ENCODE data around the gene SH3BGR. TPM values are rescaled to one million over a fixed set of nuclear protein-coding genes. Genes with fewer than 3 reads are reported as not detected.

Gene SH3BGR
- total RNA-seq, 2 donors from 2014 or later = 14.6 to 24.9 TPM

DNA sequence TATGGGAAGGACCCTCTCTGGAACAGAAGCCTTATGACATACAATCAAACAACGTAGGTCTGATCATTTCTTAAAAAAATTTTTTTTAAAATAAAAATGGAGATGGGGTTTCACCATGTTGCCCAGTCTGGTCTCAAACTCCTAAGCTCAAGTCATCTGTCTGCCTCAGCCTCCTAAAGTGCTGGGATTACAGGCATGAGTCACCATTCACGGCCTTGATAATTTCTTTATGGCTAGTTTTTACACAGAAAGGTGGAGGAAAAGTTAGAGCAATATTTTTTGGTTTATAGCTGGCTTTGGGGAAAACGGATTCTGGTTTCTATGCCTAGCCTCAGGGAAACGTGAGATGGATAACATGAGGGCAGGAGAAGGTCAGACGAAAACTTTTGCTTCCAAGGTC lies 91.0 kb downstream of the SH3BGR start:
- Histone ChIP-seq H3K9me3 (no peaks in the 10 kb centered on the region), H3K36me3 (no peaks in the 10 kb centered on the region), H3K27me3 (replicated peaks; ENCODE audit: insufficient read depth) (no peaks in the 10 kb centered on the region), H3K4me3 (no peak overlapping the region), H3K4me1 (ENCODE audit: control insufficient read depth in 1 of 2, low read depth in 2 of 2) (no peaks in the 10 kb centered on the region), H3K27ac (no peak overlapping the region)
- TF ChIP-seq, protein P1, sequence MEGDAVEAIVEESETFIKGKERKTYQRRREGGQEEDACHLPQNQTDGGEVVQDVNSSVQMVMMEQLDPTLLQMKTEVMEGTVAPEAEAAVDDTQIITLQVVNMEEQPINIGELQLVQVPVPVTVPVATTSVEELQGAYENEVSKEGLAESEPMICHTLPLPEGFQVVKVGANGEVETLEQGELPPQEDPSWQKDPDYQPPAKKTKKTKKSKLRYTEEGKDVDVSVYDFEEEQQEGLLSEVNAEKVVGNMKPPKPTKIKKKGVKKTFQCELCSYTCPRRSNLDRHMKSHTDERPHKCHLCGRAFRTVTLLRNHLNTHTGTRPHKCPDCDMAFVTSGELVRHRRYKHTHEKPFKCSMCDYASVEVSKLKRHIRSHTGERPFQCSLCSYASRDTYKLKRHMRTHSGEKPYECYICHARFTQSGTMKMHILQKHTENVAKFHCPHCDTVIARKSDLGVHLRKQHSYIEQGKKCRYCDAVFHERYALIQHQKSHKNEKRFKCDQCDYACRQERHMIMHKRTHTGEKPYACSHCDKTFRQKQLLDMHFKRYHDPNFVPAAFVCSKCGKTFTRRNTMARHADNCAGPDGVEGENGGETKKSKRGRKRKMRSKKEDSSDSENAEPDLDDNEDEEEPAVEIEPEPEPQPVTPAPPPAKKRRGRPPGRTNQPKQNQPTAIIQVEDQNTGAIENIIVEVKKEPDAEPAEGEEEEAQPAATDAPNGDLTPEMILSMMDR (IDR thresholded peaks at IDR 0.05) = no peak
- DNase-seq (ENCODE audit: low spot score) = no peak
- ATAC-seq (ENCODE audit: insufficient number of reproducible peaks, low FRiP score, low read depth) = no peak

DNA sequence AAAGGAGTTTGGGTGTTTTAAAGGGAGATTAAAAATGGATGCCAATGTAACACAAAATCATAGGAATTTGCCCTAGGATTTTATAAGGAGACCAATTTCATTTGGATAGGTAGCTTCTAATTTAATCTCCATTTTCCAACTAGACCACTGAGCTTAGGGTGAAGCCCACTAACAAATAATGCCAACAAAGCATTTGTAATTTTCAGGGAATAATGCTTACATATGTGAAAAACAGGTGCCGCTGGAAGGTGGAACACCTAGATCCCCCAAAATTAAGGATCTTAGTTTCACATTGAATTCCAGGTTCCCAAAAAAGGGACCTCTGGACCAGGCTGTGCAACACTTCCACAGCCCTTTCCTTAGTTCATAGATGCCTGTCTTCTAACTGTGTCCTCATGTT lies 94.8 kb downstream of the SH3BGR start:
- H3K9me3 ChIP-seq = no peaks in the 10 kb centered on the region

DNA sequence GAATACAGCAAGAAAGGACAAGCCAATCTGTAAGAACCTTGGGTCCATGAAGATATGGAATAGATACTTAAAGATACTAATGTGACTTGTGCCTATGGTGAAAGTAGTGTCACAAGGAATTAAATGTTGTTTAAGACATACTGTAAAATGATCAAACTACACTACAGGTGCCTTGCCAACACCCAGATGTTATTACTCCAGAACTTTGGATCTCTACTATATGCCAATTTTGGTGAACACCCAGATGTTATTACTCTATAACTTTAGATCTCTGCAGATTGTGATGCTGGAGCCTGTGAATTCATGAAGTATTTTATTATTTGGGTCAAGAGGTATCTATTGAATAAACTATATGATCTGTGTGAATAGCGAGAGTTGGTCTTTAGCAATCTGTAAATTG lies 101.1 kb downstream of the SH3BGR start:
- Histone ChIP-seq H3K27me3 (replicated peaks; ENCODE audit: insufficient read depth) (no peaks in the 10 kb centered on the region), H3K4me1 (ENCODE audit: control insufficient read depth in 1 of 2, low read depth in 2 of 2) (no peaks in the 10 kb centered on the region), H3K4me3 (no peak overlapping the region), H3K9me3 (no peaks in the 10 kb centered on the region), H3K36me3 (no peaks in the 10 kb centered on the region), H3K27ac (no peak overlapping the region)
- no peak for DNase-seq (ENCODE audit: low spot score)
- TF ChIP-seq, protein P1 (IDR thresholded peaks at IDR 0.05) = no peak
- ATAC-seq (ENCODE audit: insufficient number of reproducible peaks, low FRiP score, low read depth) = no peak

More for the DNA sequence above, 94.8 kb downstream of the SH3BGR start:
- TF ChIP-seq, protein P1 (IDR thresholded peaks at IDR 0.05) = no peak
- H3K4me3 ChIP-seq = no peak overlapping the region
- no peaks in the 10 kb centered on the region for H3K27me3 ChIP-seq (replicated peaks; ENCODE audit: insufficient read depth)
- DNase-seq (ENCODE audit: low spot score) (no peak), ATAC-seq (ENCODE audit: insufficient number of reproducible peaks, low FRiP score, low read depth) (no peak)
- H3K27ac ChIP-seq = no peak overlapping the region
- no peaks in the 10 kb centered on the region for H3K4me1 ChIP-seq (ENCODE audit: control insufficient read depth in 1 of 2, low read depth in 2 of 2)
- no peaks in the 10 kb centered on the region for H3K36me3 ChIP-seq

DNA sequence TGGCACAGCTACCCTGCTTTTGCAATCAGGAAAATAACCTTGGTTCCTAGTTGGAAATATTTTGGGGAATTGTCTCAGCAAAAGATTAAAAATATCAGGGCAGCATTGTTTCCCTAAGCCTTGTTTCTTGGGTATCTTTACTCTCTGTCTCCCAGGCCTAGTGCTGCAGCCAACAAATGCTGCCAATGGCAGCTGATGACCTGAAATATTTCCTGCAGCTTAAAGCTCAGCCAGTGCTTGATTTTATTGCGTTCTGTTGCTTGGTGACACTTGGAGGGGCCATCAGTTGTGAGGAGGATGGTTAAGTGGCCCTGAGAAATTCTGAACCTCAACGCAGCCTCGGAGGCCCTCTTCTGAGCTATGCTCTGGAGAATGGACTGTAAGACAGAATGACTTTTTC lies 101.6 kb downstream of the SH3BGR start:
- Histone ChIP-seq H3K36me3 (no peaks in the 10 kb centered on the region), H3K9me3 (no peaks in the 10 kb centered on the region), H3K27me3 (replicated peaks; ENCODE audit: insufficient read depth) (no peaks in the 10 kb centered on the region), H3K4me3 (no peak overlapping the region), H3K4me1 (ENCODE audit: control insufficient read depth in 1 of 2, low read depth in 2 of 2) (no peaks in the 10 kb centered on the region), H3K27ac (no peak overlapping the region)
- DNase-seq (ENCODE audit: low spot score) = no peak
- TF ChIP-seq, protein P1 (IDR thresholded peaks at IDR 0.05) = no peak
- no peak for ATAC-seq (ENCODE audit: insufficient number of reproducible peaks, low FRiP score, low read depth)

DNA sequence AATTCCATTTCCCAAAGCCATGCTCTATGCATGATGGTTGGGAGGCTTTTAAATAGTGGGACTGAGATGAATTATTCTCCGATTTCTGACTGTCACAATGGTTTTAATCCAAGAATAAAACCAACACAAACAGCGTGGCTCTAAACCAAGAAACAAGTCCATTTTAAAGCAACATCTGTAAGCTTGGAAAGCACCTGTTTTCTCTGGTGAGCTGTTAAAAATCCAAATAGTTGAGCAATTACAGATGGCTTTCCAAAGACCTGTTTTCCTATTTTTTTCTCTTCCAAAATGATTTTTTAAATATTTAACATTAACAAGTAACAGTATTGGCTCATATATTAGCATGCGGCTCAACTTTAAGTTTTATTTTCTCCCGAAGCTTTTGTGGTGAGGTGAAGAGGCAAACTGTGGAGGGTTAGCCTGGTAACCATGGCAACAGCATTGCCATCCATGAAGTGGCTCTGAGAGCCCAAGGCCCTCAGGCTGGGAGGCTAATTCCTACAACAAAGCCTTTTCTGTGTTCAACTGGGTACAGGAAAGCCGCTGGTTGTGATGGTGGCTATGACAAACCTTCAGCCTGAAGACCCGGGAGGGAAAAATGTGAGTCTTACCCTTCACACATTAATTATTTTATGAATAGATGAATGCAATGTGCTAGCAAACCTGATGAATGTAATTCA lies 104.3 kb downstream of the SH3BGR start:
- Histone ChIP-seq H3K9me3 (no peaks in the 10 kb centered on the region), H3K27me3 (replicated peaks; ENCODE audit: insufficient read depth) (no peaks in the 10 kb centered on the region), H3K4me1 (ENCODE audit: control insufficient read depth in 1 of 2, low read depth in 2 of 2) (no peaks in the 10 kb centered on the region), H3K27ac (no peak overlapping the region), H3K4me3 (no peak overlapping the region), H3K36me3 (no peaks in the 10 kb centered on the region)
- no peak for ATAC-seq (ENCODE audit: insufficient number of reproducible peaks, low FRiP score, low read depth)
- DNase-seq (ENCODE audit: low spot score) = no peak
- TF ChIP-seq, protein P1 (IDR thresholded peaks at IDR 0.05) = no peak
